Mammary epithelial cell (primary cell): Measurements from ENCODE around the gene SLC25A17.

ENCODE experiments used
- CTCF ChIP-seq, 2 donors: IDR thresholded peaks in 1 of 2; conservative IDR thresholded peaks in 1 of 2; 2 replicates each; pipeline ENCODE4 v1.5.1; 2011 to 2012; ENCODE audit warnings: inconsistent platforms in 2 of 2, low read length in 2 of 2, mild to moderate bottlenecking in 2 of 2, control low read depth in 1 of 2, low read depth in 1 of 2; ENCODE audit not compliant: insufficient read depth in 1 of 2; ENCODE audit errors: extremely low read depth in 1 of 2
- EZH2 ChIP-seq: IDR thresholded peaks from 2 replicates; pipeline ENCODE4 v1.6.1; 2012; ENCODE audit warnings: low read length, inconsistent platforms, borderline replicate concordance

- TF ChIP-seq EZH2 (no peak), CTCF (conservative IDR thresholded peaks at IDR 0.05 in 1 of 2, IDR thresholded peaks at IDR 0.05 in 1 of 2; ENCODE audit: extremely low read depth in 1 of 2, insufficient read depth in 1 of 2, low read depth in 1 of 2, low read length in 2 of 2) (no peak)
Measured at GRCh38 chr22:40862537-40862936, 43.4 kb upstream of the SLC25A17 start.
